Stimulated activated CD8-positive, alpha-beta memory T cell treated with anti-CD3 and anti-CD28 coated beads, Interleukin-12 subunit alpha, Interleukin-12 subunit beta, amount 100 ng/mL, for 4 hours (primary cell): ENCODE measurements around the gene ADIPOR2.
"Not testable (repeated sequence)": the region's sequence is repeated elsewhere in the genome, so short reads cannot be mapped to it uniquely, and the experiment has no call there.

Experiments
- DNase-seq: peaks from one replicate; pipeline ENCODE4 v3.0.0-alpha.2; 2020; ENCODE audit warnings: low read depth

Gene ADIPOR2

DNA sequence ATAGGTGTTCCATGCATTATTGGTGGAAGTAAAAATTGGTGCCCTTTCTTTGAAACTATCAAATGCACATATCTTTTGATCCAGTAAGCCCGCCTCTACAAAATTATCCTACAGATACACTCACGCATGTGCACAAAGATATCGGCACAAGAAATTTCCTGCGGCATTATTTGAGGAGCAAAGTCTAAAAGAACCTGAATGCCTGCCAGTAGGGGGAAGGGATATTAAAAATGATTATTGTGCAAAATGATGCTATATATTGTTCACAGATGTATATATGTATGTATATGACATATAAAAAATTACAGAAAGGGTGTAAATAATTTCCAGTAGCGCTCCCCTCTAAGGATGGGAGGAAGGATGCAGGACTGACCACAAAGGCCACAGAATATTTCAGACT, 24.7 kb upstream of the ADIPOR2 start:
- no peak for DNase-seq

DNA sequence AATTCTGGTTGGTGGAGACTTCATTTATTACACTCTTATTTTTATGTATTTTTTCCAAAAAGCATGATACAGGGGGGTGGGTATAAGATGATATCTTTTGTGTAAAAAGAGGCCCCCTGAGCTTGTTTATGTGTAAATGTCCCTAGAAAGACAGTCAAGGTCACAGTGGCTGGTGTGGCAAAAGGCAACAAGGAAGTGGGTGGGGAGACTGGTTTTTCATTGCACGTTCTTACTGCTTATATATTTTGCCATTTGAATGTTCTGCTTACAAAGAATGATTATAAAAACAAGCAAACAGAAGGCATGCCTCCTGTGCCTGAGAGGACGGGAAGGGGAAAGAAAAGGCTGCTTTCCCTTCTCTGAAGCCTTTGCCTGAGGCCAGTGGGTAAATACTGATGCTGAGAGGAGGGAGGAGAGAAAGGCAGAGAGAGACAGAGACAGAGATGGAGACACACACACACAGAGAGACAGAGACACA, 24.1 kb upstream of the ADIPOR2 start:
- no peak for DNase-seq

DNA sequence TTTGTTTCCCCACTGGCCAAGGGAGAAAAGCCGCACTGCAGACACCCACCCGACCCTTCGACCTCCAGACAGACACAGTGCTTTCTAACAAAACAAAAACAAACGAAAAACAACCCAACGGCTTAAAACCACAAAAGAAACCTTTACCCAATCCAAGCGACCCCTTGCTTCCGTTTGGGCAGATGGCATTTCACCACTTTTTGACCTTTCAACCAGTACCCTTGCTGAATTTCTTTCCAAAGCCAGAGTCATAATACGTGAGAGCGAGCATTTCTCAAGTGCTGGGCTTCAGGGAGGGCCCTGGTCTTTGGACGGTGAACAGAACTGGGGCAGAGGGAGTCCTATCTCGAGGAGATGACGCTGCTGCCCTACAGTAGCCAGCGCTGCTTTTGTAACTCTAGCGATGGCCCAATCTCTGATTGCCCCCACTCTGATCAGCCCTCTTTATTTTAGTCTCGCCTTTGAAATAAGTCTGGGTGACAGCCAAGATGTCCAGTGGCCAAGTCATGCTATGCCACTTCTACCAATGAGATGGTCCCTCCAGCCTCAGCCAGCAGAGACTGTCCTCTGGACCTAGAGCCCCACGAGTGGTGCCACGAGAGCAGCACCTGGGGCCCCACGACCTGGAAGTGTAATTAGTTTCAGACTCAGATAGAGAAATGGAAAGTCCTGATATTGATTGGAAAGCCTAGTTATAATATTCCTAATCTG, 21.9 kb upstream of the ADIPOR2 start:
- DNase-seq = no peak

DNA sequence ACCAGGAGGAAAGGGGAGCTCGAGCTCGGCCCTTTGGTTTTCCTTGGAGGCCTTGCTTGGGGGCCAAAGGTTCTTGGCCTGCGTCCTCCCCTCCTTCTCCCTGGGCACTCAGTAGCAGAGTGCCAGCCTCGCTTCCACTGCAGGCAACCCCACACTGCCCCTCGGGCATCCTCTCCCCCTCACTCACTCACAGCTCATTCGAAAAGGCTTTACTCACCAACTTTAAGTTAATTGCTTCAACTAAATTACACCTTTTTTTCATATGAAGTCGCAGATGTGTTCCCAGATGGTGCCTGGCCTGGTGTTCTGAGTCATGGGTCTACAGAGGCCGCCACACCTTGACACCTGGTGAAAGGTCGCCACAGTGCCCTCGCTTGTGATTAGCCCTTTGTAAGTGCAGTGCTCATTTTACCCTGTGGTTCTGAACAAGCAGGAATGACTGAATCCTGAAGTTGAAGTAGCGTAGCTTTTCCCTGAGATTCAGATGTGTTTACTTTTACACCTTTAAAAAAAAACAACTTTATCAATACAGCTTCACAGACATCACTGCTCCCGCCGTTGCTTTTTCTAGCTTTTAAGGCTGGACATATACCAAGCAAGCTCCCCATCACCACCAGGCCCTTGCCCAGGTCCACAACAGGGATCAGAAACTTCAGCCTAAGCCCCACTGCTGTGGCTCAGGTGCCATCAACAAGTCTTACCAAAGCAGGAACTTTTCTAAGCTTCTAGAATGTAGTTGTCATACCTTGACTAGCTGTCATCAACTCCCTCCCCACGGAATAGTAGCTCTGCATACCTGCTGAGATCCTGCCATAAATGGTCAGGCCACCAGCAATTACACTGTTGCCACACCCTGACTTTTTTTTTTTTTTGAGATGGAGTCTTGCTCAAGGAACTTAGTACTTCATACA, 20.3 kb upstream of the ADIPOR2 start:
- no peak for DNase-seq

GRCh38 chr12:1676043-1676442, 14.8 kb upstream of the ADIPOR2 start:
- DNase-seq = no peak

DNA sequence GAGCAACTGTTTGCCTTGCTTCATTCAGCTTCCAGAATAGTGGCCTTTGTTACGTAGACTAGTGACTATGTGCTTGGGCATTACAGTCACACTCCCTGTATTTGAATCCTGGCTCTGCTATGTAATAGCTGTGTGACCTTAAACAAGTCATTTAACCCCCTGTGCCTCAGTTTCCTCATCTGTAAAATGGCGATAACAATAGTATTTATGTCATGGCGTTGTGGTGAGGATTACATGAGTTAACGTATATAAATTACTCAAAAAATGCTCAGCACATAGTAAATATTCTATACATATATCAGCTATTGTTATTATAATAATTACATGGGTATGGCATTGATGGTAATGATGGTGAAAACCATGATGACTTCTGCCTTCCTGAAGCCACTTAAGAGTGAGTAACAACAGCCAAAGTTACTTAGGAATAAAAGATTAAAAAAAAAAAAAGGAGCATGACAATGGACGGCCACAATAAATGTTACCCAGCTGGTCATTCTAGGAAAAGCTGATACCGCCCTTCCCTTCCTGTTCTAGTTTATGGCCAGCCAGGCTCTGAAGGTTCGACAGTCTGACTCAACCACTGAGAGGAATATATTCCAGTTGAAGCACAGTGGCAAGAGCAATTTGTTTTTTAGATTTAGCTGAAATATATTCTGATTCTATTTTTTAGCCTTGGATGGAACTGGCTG, 9.9 kb upstream of the ADIPOR2 start:
- DNase-seq = no peak

DNA sequence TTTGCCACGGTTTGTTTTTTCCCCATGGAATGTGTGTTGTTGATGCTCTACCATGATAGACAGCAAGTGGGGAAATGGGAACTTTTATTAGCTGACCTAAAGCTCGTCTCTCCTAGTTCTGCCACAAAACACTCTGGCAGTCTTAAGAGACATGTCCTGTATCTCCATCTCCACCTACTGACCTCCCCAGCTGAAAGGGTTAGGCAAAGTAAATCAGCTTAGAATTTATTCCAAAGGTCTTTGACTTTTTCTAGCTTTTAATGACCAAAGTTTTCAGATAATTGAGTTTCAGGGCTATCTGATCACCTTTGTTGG, 9.4 kb upstream of the ADIPOR2 start:
- DNase-seq = no peak

- no peak for DNase-seq
Observed at GRCh38 chr12:1688086-1688710, 2.7 kb upstream of the ADIPOR2 start.

- DNase-seq = no peak
Observed at GRCh38 chr12:1691123-1692007, 495 bp downstream of the ADIPOR2 start.

DNA sequence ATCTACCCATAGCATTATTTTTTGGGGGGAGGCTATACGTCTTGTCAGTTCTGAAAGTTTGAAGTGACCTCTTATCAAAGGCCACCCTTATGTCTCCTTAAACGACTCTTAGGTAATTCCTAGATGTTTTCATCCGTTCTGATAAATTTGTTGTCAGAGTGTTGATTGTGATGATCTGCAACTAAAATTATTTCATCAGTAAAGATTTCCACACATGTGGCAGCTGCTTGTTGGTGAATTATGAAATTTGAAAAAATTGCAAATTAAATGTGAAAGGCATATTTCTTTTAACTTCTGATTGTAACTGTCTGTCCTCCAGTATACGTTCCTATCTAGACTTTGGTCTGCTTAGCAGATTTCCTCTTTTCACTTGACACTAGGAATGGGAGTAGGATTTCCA, 1.4 kb downstream of the ADIPOR2 start:
- DNase-seq = no peak

GRCh38 chr12:1692895-1693610, 2.2 kb downstream of the ADIPOR2 start:
- DNase-seq = no peak

GRCh38 chr12:1695097-1695496, 4.2 kb downstream of the ADIPOR2 start:
- not testable (repeated sequence) for DNase-seq

DNA sequence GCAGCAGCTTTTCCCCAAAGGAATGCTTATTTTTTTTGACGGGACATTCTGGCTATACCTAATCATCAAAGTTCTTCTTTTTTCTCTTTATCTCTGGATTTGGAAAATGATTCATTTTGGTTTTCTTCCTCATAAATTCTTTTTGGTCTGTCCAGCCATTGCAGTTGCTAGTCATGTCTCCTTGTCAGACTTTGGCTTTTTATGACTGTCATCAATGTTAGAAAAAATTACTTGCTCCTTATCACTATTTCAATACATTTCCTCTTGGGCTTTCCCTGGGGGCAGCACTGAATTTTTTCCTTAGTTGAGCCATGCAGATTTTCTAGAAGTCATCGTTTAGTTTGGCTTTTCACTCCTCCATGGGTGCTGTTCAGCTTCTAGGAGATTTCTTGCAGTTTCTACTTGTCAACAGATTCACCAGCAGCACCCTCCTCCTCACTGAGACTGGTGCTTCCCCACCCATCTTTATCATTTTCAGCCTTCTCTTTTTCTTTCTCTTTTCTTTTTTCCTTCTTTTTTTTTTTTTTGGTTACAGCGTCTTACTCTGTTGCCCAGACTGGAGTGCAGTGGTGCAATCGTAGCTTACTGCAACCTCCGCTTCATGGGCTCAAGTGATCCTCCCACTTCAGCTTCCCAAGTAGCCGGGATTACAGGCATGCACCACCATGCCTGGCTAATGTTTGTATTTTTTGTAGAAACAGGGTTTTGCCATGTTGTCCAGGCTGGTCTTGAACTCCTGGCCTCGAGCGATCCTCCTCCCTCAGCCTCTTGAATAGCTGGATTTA, 5.2 kb downstream of the ADIPOR2 start:
- DNase-seq = no peak

GRCh38 chr12:1696800-1697199, 5.9 kb downstream of the ADIPOR2 start:
- DNase-seq = no peak

- no peak for DNase-seq
Observed at GRCh38 chr12:1697271-1697670, 6.4 kb downstream of the ADIPOR2 start.

DNA sequence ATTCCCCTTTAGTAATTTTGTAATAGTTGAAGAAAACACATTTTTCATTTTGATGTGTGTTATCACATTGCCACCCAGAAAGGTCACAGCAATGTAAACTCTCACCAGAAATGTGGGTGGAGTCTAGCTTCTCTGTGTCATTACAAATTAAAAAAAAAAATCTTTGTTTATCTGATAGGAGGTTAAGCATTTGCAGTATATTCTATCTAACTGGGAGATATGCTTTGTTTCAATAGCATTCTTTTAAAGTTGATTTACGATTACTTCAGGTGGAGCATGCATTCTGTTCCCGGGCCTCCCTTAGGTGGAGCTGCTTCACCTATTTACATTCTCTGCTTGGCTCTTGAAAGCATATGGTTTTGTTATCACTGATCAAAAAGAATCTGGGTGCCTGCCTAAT, 7.8 kb downstream of the ADIPOR2 start:
- no peak for DNase-seq

- DNase-seq = no peak
Observed at GRCh38 chr12:1702713-1703112, 11.8 kb downstream of the ADIPOR2 start.

DNA sequence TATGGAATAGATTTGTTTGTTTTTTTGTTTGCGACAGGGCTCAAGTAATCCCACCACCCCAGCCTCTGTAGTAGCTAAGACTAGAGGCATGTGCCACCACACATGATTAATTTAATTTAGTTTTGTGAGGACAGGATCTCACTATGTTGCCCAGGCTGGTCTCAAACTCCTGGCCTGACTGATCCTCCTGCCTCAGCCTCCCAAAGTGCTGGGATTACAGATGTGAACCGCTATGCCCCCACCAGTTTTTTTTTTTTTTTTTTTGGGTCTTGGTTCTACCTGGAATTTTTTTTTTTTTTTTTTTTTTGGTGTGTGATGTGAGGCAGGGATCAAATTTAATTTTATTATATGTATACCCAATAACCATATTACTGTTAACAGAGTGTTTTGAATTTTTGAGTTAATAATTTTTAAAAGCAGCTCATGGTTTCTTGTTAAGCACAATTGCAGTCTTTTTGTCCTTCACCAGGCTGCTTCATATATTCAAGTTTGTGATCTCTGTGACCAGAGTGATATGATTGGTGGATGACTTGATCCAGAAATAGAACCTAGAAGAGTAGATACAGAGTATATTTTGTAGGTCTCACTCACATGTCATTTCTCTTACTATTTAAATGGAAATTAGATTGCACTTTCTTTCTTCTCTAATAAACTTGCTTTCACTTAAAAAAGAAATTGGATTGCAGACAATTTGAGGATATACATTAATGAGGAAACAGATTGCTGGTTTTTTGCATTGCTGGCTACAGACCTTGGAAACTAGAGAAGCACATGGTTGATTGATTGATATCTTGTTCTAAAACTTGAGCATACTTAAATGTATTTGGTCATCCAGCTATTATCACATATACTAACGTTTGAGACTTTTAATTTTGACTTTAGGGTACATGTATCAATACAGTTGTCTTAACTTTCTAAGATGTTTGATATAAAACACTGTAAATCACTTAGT, 13.2 kb downstream of the ADIPOR2 start:
- no peak for DNase-seq
